ENCODE measurements around the gene SEC62.

Gene SEC62, protein sequence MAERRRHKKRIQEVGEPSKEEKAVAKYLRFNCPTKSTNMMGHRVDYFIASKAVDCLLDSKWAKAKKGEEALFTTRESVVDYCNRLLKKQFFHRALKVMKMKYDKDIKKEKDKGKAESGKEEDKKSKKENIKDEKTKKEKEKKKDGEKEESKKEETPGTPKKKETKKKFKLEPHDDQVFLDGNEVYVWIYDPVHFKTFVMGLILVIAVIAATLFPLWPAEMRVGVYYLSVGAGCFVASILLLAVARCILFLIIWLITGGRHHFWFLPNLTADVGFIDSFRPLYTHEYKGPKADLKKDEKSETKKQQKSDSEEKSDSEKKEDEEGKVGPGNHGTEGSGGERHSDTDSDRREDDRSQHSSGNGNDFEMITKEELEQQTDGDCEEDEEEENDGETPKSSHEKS

GRCh38 chr3:169966428-169966950 is at the start of gene SEC62:
Gene SEC62 (plus strand): TSS chr3:169966807. CDS start chr3:169966823, 16 bp downstream.
- DNase-seq (ENCODE audit: low read depth), result peak; percentile 96
- Histone ChIP-seq H3K36me3 (ENCODE audit: control insufficient read depth, insufficient read depth, low read length, severe bottlenecking) (peaks cover 12% of the 10 kb centered on the region), H3K4me3 (ENCODE audit: low read length) (peak within 1 kb of the TSS; percentile 97), H3K9me3 (ENCODE audit: control insufficient read depth, low read length) (no peaks in the 10 kb centered on the region), H3K27me3 (replicated peaks; ENCODE audit: control insufficient read depth, insufficient read depth, low read length) (no peaks in the 10 kb centered on the region), H3K4me1 (ENCODE audit: control insufficient read depth, insufficient read depth, low read length) (peaks cover 37% of the 10 kb centered on the region), H3K9ac (ENCODE audit: low read length) (peak within 1 kb of the TSS; percentile 94)

DNA sequence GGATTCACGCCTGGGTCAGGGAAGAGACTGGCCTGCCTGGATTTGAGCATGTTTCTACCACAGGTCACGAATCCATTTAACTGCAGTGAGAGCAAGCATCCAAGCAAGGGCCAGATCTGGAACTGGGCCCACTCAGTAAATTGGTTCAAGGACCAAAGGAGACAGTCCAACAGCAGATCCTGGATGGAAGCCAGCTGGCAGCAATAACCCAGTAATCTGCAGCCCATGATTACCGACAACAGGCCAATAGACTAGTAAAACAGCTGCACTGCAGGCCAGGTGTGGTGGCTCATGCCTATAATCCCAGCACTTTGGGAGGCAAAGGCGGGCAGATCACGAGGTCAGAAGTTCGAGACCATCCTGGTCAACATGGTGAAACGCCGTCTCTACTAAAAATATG is 43.4 kb upstream of the SEC62 start:
- no peak for DNase-seq (ENCODE audit: low read depth)

DNA sequence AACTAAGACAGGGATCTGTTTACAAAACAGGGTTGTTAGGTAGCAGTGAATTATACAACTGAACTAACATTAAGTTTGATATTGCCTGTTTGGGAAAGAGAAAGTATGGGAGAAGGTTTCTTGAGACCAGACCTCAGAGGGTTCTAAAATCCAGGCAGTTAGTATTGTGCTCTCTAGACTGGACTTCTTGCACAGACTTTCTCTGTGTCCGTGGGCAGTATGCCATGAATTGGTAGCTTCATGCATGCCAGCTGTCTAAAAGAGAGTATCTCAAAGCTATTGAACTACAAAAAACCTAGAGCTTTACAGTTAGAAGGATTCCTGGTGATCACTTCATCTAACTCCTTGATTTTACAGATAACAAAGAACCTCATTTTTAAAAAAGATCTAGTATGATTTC is 42.8 kb upstream of the SEC62 start:
- Histone ChIP-seq H3K4me3 (ENCODE audit: low read length) (no peak overlapping the region), H3K9me3 (ENCODE audit: control insufficient read depth, low read length) (no peaks in the 10 kb centered on the region), H3K36me3 (ENCODE audit: control insufficient read depth, insufficient read depth, low read length, severe bottlenecking) (no peaks in the 10 kb centered on the region), H3K27me3 (replicated peaks; ENCODE audit: control insufficient read depth, insufficient read depth, low read length) (peaks cover 5% of the 10 kb centered on the region), H3K4me1 (ENCODE audit: control insufficient read depth, insufficient read depth, low read length) (no peaks in the 10 kb centered on the region), H3K9ac (ENCODE audit: low read length) (no peak overlapping the region)
- DNase-seq (ENCODE audit: low read depth), result no peak

More for the DNA sequence above, 43.4 kb upstream of the SEC62 start:
- Histone ChIP-seq H3K4me3 (ENCODE audit: low read length) (no peak overlapping the region), H3K36me3 (ENCODE audit: control insufficient read depth, insufficient read depth, low read length, severe bottlenecking) (no peaks in the 10 kb centered on the region), H3K9ac (ENCODE audit: low read length) (no peak overlapping the region), H3K27me3 (replicated peaks; ENCODE audit: control insufficient read depth, insufficient read depth, low read length) (peaks cover 5% of the 10 kb centered on the region), H3K4me1 (ENCODE audit: control insufficient read depth, insufficient read depth, low read length) (no peaks in the 10 kb centered on the region), H3K9me3 (ENCODE audit: control insufficient read depth, low read length) (no peaks in the 10 kb centered on the region)

GRCh38 chr3:169929830-169930519 is 36.6 kb upstream of the SEC62 start:
- Histone ChIP-seq H3K27me3 (replicated peaks; ENCODE audit: control insufficient read depth, insufficient read depth, low read length) (peaks cover 26% of the 10 kb centered on the region), H3K9me3 (ENCODE audit: control insufficient read depth, low read length) (no peaks in the 10 kb centered on the region), H3K9ac (ENCODE audit: low read length) (no peak overlapping the region), H3K36me3 (ENCODE audit: control insufficient read depth, insufficient read depth, low read length, severe bottlenecking) (no peaks in the 10 kb centered on the region), H3K4me1 (ENCODE audit: control insufficient read depth, insufficient read depth, low read length) (peaks cover 5% of the 10 kb centered on the region), H3K4me3 (ENCODE audit: low read length) (no peak overlapping the region)
- DNase-seq (ENCODE audit: low read depth), result no peak

DNA sequence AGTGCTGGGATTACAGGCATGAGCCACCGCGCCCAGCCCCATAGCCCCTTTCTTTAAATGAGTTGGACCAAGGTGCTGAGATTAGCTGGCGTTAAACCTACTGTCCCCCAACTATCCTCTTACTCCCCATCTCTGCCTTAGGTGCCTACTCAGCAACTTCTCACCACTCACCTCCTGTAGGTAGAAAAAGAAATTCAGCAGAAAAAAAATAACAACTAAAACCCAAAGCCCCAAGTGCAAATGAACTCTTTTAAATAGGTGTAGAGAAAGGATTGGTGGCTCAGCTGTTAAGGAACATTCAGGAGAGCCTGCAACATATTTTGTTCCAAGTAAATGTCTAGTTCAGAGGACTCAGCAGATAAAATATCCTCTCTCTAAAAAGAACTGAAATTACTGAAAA is 35.8 kb upstream of the SEC62 start:
- peaks cover 34% of the 10 kb centered on the region for H3K27me3 ChIP-seq (replicated peaks; ENCODE audit: control insufficient read depth, insufficient read depth, low read length)
- no peaks in the 10 kb centered on the region for H3K9me3 ChIP-seq (ENCODE audit: control insufficient read depth, low read length)
- no peak for DNase-seq (ENCODE audit: low read depth)
- no peaks in the 10 kb centered on the region for H3K36me3 ChIP-seq (ENCODE audit: control insufficient read depth, insufficient read depth, low read length, severe bottlenecking)
- peaks cover 5% of the 10 kb centered on the region for H3K4me1 ChIP-seq (ENCODE audit: control insufficient read depth, insufficient read depth, low read length)
- H3K9ac ChIP-seq (ENCODE audit: low read length), result no peak overlapping the region
- no peak overlapping the region for H3K4me3 ChIP-seq (ENCODE audit: low read length)

DNA sequence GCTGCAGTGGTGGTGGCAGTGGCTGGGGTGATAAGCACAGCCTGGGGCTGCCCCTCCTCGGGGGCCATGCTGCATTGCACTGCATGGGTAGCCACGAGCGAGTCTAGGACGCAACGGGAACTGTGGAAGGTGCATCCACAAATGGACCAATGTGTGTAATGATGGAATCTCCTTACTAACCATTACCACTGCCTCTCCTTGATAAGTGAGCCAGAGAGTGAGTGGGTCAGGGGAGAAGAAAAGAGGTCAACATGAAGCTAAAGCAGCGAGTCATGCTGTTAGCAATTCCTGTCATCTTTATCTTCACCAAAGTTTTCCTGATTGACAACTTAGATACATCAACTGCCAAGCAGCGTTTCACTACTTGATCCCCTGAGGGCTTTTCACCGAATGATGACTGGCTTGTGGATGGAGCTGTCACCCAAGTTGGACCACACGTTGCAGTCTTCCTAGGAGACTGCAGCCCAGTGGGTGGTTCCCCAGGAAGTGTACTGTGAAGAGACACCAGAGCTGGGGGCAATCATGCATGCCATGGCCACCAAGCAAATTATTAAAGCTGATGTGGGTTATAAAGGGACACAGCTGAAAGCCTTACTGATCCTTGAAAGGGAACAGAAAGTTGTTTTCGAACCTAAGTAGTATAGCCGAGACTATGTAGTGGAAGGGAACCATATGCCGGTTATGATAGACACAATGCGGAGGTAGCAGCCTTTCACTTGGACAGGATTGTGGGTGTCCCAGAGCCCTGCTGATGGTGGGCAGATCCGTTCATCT is 34.7 kb upstream of the SEC62 start:
- Histone ChIP-seq H3K4me1 (ENCODE audit: control insufficient read depth, insufficient read depth, low read length) (peaks cover 5% of the 10 kb centered on the region), H3K9me3 (ENCODE audit: control insufficient read depth, low read length) (no peaks in the 10 kb centered on the region), H3K36me3 (ENCODE audit: control insufficient read depth, insufficient read depth, low read length, severe bottlenecking) (no peaks in the 10 kb centered on the region), H3K27me3 (replicated peaks; ENCODE audit: control insufficient read depth, insufficient read depth, low read length) (peaks cover 37% of the 10 kb centered on the region), H3K4me3 (ENCODE audit: low read length) (no peak overlapping the region), H3K9ac (ENCODE audit: low read length) (no peak overlapping the region)
- DNase-seq (ENCODE audit: low read depth), result no peak

DNA sequence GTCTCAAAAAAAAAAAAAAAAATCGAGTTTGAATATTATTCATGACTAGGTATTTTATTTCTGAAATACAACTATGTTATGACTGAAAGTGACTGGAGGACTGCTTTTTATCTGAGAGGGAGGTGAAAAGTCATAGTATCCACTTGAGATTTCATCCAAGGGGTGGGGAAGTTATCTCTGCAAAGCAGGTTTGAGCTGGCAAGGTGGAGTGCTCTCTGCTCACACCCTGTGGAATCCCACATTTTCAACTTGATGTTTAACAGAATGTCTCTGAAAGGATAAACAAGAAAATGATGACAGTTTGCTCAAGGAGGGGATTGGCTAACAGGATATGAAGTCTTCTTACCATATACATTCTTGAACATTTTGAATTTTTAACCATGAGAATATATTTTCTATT is 27.3 kb upstream of the SEC62 start:
- no peaks in the 10 kb centered on the region for H3K36me3 ChIP-seq (ENCODE audit: control insufficient read depth, insufficient read depth, low read length, severe bottlenecking)
- H3K9ac ChIP-seq (ENCODE audit: low read length), result no peak overlapping the region
- no peak for DNase-seq (ENCODE audit: low read depth)
- no peaks in the 10 kb centered on the region for H3K4me1 ChIP-seq (ENCODE audit: control insufficient read depth, insufficient read depth, low read length)
- H3K9me3 ChIP-seq (ENCODE audit: control insufficient read depth, low read length), result no peaks in the 10 kb centered on the region
- no peak overlapping the region for H3K4me3 ChIP-seq (ENCODE audit: low read length)
- peaks cover 25% of the 10 kb centered on the region for H3K27me3 ChIP-seq (replicated peaks; ENCODE audit: control insufficient read depth, insufficient read depth, low read length)

- Histone ChIP-seq H3K36me3 (ENCODE audit: control insufficient read depth, insufficient read depth, low read length, severe bottlenecking) (no peaks in the 10 kb centered on the region), H3K27me3 (replicated peaks; ENCODE audit: control insufficient read depth, insufficient read depth, low read length) (peaks cover 20% of the 10 kb centered on the region), H3K4me3 (ENCODE audit: low read length) (no peak overlapping the region), H3K9me3 (ENCODE audit: control insufficient read depth, low read length) (no peaks in the 10 kb centered on the region), H3K4me1 (ENCODE audit: control insufficient read depth, insufficient read depth, low read length) (no peaks in the 10 kb centered on the region), H3K9ac (ENCODE audit: low read length) (no peak overlapping the region)
- no peak for DNase-seq (ENCODE audit: low read depth)
These were observed 26.9 kb upstream of the SEC62 start for GRCh38 chr3:169939751-169940150.

GRCh38 chr3:169940470-169941181 is 26.0 kb upstream of the SEC62 start:
- Histone ChIP-seq H3K4me1 (ENCODE audit: control insufficient read depth, insufficient read depth, low read length) (no peaks in the 10 kb centered on the region), H3K27me3 (replicated peaks; ENCODE audit: control insufficient read depth, insufficient read depth, low read length) (peaks cover 12% of the 10 kb centered on the region)
- DNase-seq (ENCODE audit: low read depth), result no peak

DNA sequence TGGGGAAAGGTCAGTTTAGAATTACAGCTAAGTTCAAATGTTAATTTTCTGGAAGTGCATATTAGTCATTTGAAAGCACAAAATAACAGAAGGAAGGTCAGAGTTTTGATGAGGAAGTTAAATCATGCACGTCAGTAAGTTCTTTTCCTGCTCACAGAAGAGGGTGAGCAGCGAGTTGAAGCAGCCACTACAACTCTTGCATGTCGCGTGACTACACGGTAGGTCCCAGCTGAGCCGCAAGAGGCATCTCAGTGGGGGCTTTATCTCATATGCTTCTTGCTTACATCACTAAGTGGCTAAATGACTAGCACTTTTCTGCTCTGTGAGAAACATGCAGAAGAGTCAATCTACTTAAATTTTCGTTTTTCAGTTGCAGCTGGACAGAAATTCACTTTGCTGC is 21.3 kb upstream of the SEC62 start:
- no peak overlapping the region for H3K9ac ChIP-seq (ENCODE audit: low read length)
- no peak for DNase-seq (ENCODE audit: low read depth)
- peaks cover 30% of the 10 kb centered on the region for H3K27me3 ChIP-seq (replicated peaks; ENCODE audit: control insufficient read depth, insufficient read depth, low read length)

More at GRCh38 chr3:169940470-169941181, 26.0 kb upstream of the SEC62 start:
- H3K9ac ChIP-seq (ENCODE audit: low read length), result no peak overlapping the region
- H3K36me3 ChIP-seq (ENCODE audit: control insufficient read depth, insufficient read depth, low read length, severe bottlenecking), result no peaks in the 10 kb centered on the region
- H3K4me3 ChIP-seq (ENCODE audit: low read length), result no peak overlapping the region
- H3K9me3 ChIP-seq (ENCODE audit: control insufficient read depth, low read length), result no peaks in the 10 kb centered on the region

More for the DNA sequence above, 21.3 kb upstream of the SEC62 start:
- H3K4me3 ChIP-seq (ENCODE audit: low read length), result no peak overlapping the region
- H3K9me3 ChIP-seq (ENCODE audit: control insufficient read depth, low read length), result no peaks in the 10 kb centered on the region
- H3K36me3 ChIP-seq (ENCODE audit: control insufficient read depth, insufficient read depth, low read length, severe bottlenecking), result no peaks in the 10 kb centered on the region
- H3K4me1 ChIP-seq (ENCODE audit: control insufficient read depth, insufficient read depth, low read length), result no peaks in the 10 kb centered on the region

Data from adipocyte (in vitro differentiated cells).